ENCODE results near the gene ZNF710.

DNA sequence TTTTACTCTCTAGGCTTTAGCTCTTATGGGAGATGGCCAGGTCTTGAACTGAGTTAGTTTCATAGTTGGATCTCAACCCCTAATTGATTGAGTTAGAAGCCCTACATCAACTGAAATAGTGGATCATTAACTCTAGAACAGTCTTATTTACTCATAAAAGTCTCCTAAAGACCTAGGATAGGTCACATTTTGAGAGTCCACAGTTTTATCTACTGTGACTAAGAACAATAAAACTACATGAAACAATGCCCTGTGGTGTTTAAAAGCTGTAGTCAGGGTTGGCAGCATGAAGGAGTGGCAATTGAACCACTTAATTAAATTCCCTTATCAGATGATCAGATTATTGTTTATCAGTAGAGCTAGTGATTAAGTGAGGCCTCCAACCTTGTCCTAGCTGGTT is 123.4 kb downstream of the ZNF710 start:
- no peak for TF ChIP-seq EZH2 (IDR thresholded peaks at IDR 0.05; ENCODE audit: borderline replicate concordance, insufficient read depth, low read length, poor library complexity, severe bottlenecking)
- TF ChIP-seq, protein P1, sequence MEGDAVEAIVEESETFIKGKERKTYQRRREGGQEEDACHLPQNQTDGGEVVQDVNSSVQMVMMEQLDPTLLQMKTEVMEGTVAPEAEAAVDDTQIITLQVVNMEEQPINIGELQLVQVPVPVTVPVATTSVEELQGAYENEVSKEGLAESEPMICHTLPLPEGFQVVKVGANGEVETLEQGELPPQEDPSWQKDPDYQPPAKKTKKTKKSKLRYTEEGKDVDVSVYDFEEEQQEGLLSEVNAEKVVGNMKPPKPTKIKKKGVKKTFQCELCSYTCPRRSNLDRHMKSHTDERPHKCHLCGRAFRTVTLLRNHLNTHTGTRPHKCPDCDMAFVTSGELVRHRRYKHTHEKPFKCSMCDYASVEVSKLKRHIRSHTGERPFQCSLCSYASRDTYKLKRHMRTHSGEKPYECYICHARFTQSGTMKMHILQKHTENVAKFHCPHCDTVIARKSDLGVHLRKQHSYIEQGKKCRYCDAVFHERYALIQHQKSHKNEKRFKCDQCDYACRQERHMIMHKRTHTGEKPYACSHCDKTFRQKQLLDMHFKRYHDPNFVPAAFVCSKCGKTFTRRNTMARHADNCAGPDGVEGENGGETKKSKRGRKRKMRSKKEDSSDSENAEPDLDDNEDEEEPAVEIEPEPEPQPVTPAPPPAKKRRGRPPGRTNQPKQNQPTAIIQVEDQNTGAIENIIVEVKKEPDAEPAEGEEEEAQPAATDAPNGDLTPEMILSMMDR (IDR thresholded peaks at IDR 0.05; ENCODE audit: poor library complexity, severe bottlenecking) = no peak
- no peak for TF ChIP-seq EP300 (conservative IDR thresholded peaks at IDR 0.05; ENCODE audit: poor library complexity, severe bottlenecking)

Data from neural cell (in vitro differentiated cells).